Testis (tissue), 3 donors: ENCODE measurements around the gene NARF. TPM values are rescaled to one million over a fixed set of nuclear protein-coding genes. Genes with fewer than 3 reads are reported as not detected.
"Not testable (repeated sequence)": the region's sequence is repeated elsewhere in the genome, so short reads cannot be mapped to it uniquely, and the experiment has no call there.

ENCODE experiments used
- DNase-seq: peaks from one replicate; pipeline ENCODE4 v3.0.0-alpha.2; 2019
- H3K27ac ChIP-seq, 2 donors: fragments of 200-600 bp; sonication (generic); one replicate each; pipeline ENCODE4 v1.5.1; 2019
- H3K27me3 ChIP-seq: fragments of 200-600 bp; sonication (generic); one replicate; pipeline ENCODE4 v1.5.1; 2019
- H3K36me3 ChIP-seq: fragments of 200-600 bp; sonication (generic); one replicate; pipeline ENCODE4 v1.5.1; 2017; ENCODE audit warnings: low read depth; ENCODE audit errors: missing control alignments
- H3K4me1 ChIP-seq: fragments of 200-600 bp; sonication (generic); one replicate; pipeline ENCODE4 v1.5.1; 2019
- H3K4me3 ChIP-seq, 2 donors: fragments of 200-600 bp; sonication (generic); one replicate each; pipeline ENCODE4 v1.5.1; 2017 to 2019
- H3K9me3 ChIP-seq: fragments of 200-600 bp; sonication (generic); one replicate; pipeline ENCODE4 v1.5.1; 2017
- CTCF ChIP-seq, 3 experiments: fragments of 450-650 bp in 2 of 3; fragments of 200-600 bp in 1 of 3; sonication (generic) in 1 of 3; IDR thresholded peaks; one replicate each; pipeline ENCODE4 v1.5.1; 2016 to 2019; ENCODE audit warnings: antibody characterized with exemption in 3 of 3, mild to moderate bottlenecking in 2 of 3, moderate library complexity in 1 of 3
- POLR2A ChIP-seq: fragments of 450-650 bp; IDR thresholded peaks from one replicate; pipeline ENCODE4 v1.6.1; 2017; ENCODE audit warnings: antibody characterized with exemption, mild to moderate bottlenecking, moderate library complexity
- WGBS, 2 donors: methylation state at CpG; one replicate each; pipeline ENCODE4 v1.1.5; 2018; 5-methylcytosine and 5-hydroxymethylcytosine counted together
- intact Hi-C: fragments of 100-400 bp; cut with DNase I; formaldehyde crosslinking; loops from one replicate; pipeline ENCODE4 v1.15.1; 2023; ENCODE audit warnings: low total_unique reads
- polyA plus RNA-seq: library from polyadenylated mRNA; stranded (reverse); fragments of 350-450 nt; fragmentation: Illumina TruSeq; extraction: RNeasy Lipid Tissue Mini Kit (QIAGEN cat#74804); gene quantifications from one replicate; pipeline ENCODE4 v1.2.3, GENCODE V29; 2014; ENCODE audit warnings: low read depth, low replicate concordance; ENCODE audit not compliant: insufficient read depth
- small RNA-seq, 2 donors: library from RNA; depleted of rRNA; stranded (forward); fragments of <200 nt; gene quantifications; one replicate each; pipeline ENCODE3, GENCODE V24; 2016
- total RNA-seq, 2 donors: library from RNA; depleted of rRNA; stranded (reverse); fragments of >200 nt; gene quantifications; one replicate each; pipeline ENCODE4 v1.2.3, GENCODE V29; 2016

NARF gene
- total and polyA plus RNA-seq, 3 donors from 2014 or later: 115 to 161 (median 130) TPM

GRCh38 chr17:82534401-82534812, 75.9 kb downstream of the NARF start:
- no peaks in the 10 kb centered on the region for H3K9me3 ChIP-seq
- no peaks in the 10 kb centered on the region for H3K36me3 ChIP-seq
- no peak overlapping the region for H3K4me3 ChIP-seq
- no peak for TF ChIP-seq POLR2A
- TF ChIP-seq CTCF (IDR thresholded peaks at IDR 0.05): no peak
- intact Hi-C loops: no loop called here
- H3K4me1 ChIP-seq: peaks cover 59% of the 10 kb centered on the region
- no peak for DNase-seq
- 43 to 71% methylated on average over 6 to 7 of the region's 7 CpGs for WGBS, 2 donors
- peak overlapping the region; percentile 87 to 97 for H3K27ac ChIP-seq
- H3K27me3 ChIP-seq: no peaks in the 10 kb centered on the region

GRCh38 chr17:82536512-82537201, 78.1 kb downstream of the NARF start:
- no peak for TF ChIP-seq POLR2A
- TF ChIP-seq CTCF (IDR thresholded peaks at IDR 0.05): no peak
- Histone ChIP-seq H3K27me3 (no peaks in the 10 kb centered on the region), H3K27ac (peak overlapping the region; percentile 87 to 97), H3K4me3 (no peak overlapping the region), H3K9me3 (no peaks in the 10 kb centered on the region), H3K36me3 (no peaks in the 10 kb centered on the region), H3K4me1 (peaks cover 58% of the 10 kb centered on the region)
- intact Hi-C loops: no loop called here
- WGBS, 2 donors: 26 to 41% methylated on average over 4 to 6 of the region's 6 CpGs
- peak; percentile 73 for DNase-seq

- DNase-seq, intact Hi-C loops, H3K4me3 ChIP-seq, H3K27me3 ChIP-seq, H3K36me3 ChIP-seq, H3K9me3 ChIP-seq: not testable (repeated sequence)
- WGBS, 2 donors: 48 to 60% methylated on average over 9 of the region's 9 CpGs
- H3K4me1 ChIP-seq: peaks cover 58% of the 10 kb centered on the region
- peak overlapping the region; percentile 87 to 97 for H3K27ac ChIP-seq
Observed at GRCh38 chr17:82537228-82537627, 78.7 kb downstream of the NARF start.

- H3K4me3 ChIP-seq, H3K27me3 ChIP-seq, H3K36me3 ChIP-seq, H3K9me3 ChIP-seq, intact Hi-C loops, DNase-seq: not testable (repeated sequence)
- Histone ChIP-seq H3K4me1 (peaks cover 56% of the 10 kb centered on the region), H3K27ac (peak overlapping the region; percentile 87 to 97)
- WGBS, 2 donors: 74 to 77% methylated on average over 18 of the region's 18 CpGs
Observed at GRCh38 chr17:82539076-82539475, 80.5 kb downstream of the NARF start.

Small RNA genes lying within 50 kb of the gene (small RNA-seq; reads per million reads assigned to genes)
- 0 reads per million in 2 donors for gene RF00019

Other genes starting within 250 kb of the NARF start
- gene CCDC57, start 245.9 kb upstream of the NARF start, total RNA-seq: 100 to 1,000 TPM in 1 of 2 donors, 10 to 100 TPM in 1; 71.8 to 111 TPM
- 61.3 TPM for gene CCDC57, start 245.9 kb upstream of the NARF start, polyA plus RNA-seq
- 10 to 100 TPM; 67.7 to 71.4 TPM for gene SLC16A3, start 229.7 kb upstream of the NARF start, total RNA-seq
- 70.6 TPM for gene SLC16A3, start 229.7 kb upstream of the NARF start, polyA plus RNA-seq
- 100 to 1,000 TPM; 137 to 179 TPM for gene CSNK1D, start 185.0 kb upstream of the NARF start, total RNA-seq
- gene CSNK1D, start 185.0 kb upstream of the NARF start, polyA plus RNA-seq: 178 TPM
- gene CD7, start 141.1 kb upstream of the NARF start, total RNA-seq: 1 to 10 TPM in 1 of 2 donors, under 1 TPM in 1; 0.55 to 2.3 TPM
- gene CD7, start 141.1 kb upstream of the NARF start, polyA plus RNA-seq: 3.0 TPM
- 1 to 10 TPM in 1 of 2 donors, under 1 TPM in 1; 0.55 to 5.9 TPM for gene SECTM1, start 125.0 kb upstream of the NARF start, total RNA-seq
- 9.3 TPM for gene SECTM1, start 125.0 kb upstream of the NARF start, polyA plus RNA-seq
- 10 to 100 TPM; 21.9 to 37.8 TPM for gene TEX19, start 99.5 kb upstream of the NARF start, total RNA-seq
- 31.2 TPM for gene TEX19, start 99.5 kb upstream of the NARF start, polyA plus RNA-seq
- gene UTS2R, start 87.0 kb upstream of the NARF start, total RNA-seq: 10 to 100 TPM in 1 of 2 donors, 1 to 10 TPM in 1; 3.8 to 28.1 TPM
- gene UTS2R, start 87.0 kb upstream of the NARF start, polyA plus RNA-seq: 0.32 TPM
- 10 to 100 TPM; 90.9 to 95.3 TPM for gene HEXD, start 40.4 kb upstream of the NARF start, total RNA-seq
- gene HEXD, start 40.4 kb upstream of the NARF start, polyA plus RNA-seq: 24.4 TPM
- 10 to 100 TPM; 28.9 to 37.4 TPM for gene OGFOD3, start 40.2 kb upstream of the NARF start, total RNA-seq
- 19.6 TPM for gene OGFOD3, start 40.2 kb upstream of the NARF start, polyA plus RNA-seq
- gene CYBC1, start 8.0 kb upstream of the NARF start, total RNA-seq: 10 to 100 TPM; 61.1 to 88.2 TPM
- 46.3 TPM for gene CYBC1, start 8.0 kb upstream of the NARF start, polyA plus RNA-seq
- 10 to 100 TPM; 94.3 to 95.1 TPM for gene FOXK2, start 61.0 kb downstream of the NARF start, total RNA-seq
- 85.8 TPM for gene FOXK2, start 61.0 kb downstream of the NARF start, polyA plus RNA-seq
- gene WDR45B, start 189.7 kb downstream of the NARF start, total RNA-seq: 100 to 1,000 TPM; 163 to 165 TPM
- 142 TPM for gene WDR45B, start 189.7 kb downstream of the NARF start, polyA plus RNA-seq
- gene RAB40B, start 240.0 kb downstream of the NARF start, total RNA-seq: 10 to 100 TPM in 1 of 2 donors, 1 to 10 TPM in 1; 9.4 to 16.4 TPM
- 13.5 TPM for gene RAB40B, start 240.0 kb downstream of the NARF start, polyA plus RNA-seq